Fibroblast of villous mesenchyme (primary cell): ENCODE data around the gene TNMD. TPM values are rescaled to one million over a fixed set of nuclear protein-coding genes. Genes with fewer than 3 reads are reported as not detected.

Experiments
- DNase-seq: peaks from one replicate; pipeline ENCODE4 v3.0.0-alpha.2; 2010; ENCODE audit warnings: low read depth
- H3K4me3 ChIP-seq: 2 replicates; pipeline ENCODE4 v1.5.1; 2011; ENCODE audit warnings: low read depth, mild to moderate bottlenecking, low read length
- CTCF ChIP-seq: IDR thresholded peaks from 2 replicates; pipeline ENCODE4 v1.5.1; 2012; ENCODE audit warnings: low read depth, mild to moderate bottlenecking, low read length; ENCODE audit not compliant: insufficient read depth
- total RNA-seq: library from RNA; depleted of rRNA; stranded (reverse); fragments of >200 nt; gene quantifications from 2 replicates; pipeline ENCODE4 v1.2.3, GENCODE V29; 2012

The TNMD gene
- total RNA-seq, 1 donor: not detected

GRCh38 chrX:100642290-100642689, 57.6 kb downstream of the TNMD start:
- DNase-seq: no peak
- no peak for TF ChIP-seq CTCF
- H3K4me3 ChIP-seq: no peak overlapping the region

GRCh38 chrX:100643212-100643611, 58.5 kb downstream of the TNMD start:
- H3K4me3 ChIP-seq: no peak overlapping the region
- no peak for DNase-seq
- no peak for TF ChIP-seq CTCF

GRCh38 chrX:100643956-100644860, 59.5 kb downstream of the TNMD start, which contains the start of gene SRPX2:
Gene SRPX2 (plus strand): TSS chrX:100644199. CDS start chrX:100646323, 2,124 bp downstream.
- peak within 1 kb of the TSS; percentile 74 for H3K4me3 ChIP-seq
- no peak for TF ChIP-seq CTCF
- peak; percentile 93 for DNase-seq

DNA sequence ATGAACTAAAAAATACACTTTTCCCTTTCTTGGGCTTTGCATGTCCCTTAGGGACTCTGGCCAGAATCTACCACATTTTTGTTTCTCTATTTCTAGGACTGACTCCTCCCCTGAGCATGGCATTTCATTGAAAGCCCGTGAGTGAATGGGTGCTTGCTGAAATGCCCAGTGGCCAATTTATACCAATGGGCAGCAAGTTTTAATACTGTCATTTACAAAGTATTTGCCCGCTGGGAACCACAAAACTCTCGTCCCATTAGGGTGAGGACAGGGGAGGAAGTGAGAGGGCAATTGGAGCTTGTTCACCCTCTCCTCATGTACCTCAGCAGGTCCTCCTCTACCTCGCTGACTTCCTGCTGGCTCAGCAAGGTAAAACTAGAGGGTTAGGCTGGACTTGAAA, 60.4 kb downstream of the TNMD start:
- no peak for TF ChIP-seq CTCF
- no peak for DNase-seq

GRCh38 chrX:100647095-100647494, 62.4 kb downstream of the TNMD start:
- peak overlapping the region; percentile 13 for H3K4me3 ChIP-seq
- peak; percentile 29 for TF ChIP-seq CTCF
- peak; percentile 88 for DNase-seq

More for the DNA sequence above, 60.4 kb downstream of the TNMD start:
- peak overlapping the region; percentile 74 for H3K4me3 ChIP-seq

DNA sequence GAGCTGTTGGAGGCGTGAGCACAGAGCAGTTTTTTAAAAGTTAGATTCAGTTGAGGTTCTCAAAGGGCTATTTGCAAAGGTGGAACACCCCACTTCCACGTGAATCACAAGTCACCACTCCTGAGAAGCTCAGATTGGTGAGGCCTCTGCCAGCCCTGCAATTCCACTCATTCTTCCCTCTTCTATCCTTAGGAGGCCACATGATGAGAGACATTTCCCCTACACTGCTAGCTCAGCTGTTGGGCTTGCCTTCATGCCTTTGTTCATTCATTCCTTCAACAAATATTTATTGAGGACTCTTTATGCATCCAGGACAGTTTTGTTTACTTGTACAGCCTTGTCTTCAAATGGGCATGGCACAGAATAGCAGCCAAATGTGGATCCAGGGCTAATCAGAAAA, 63.0 kb downstream of the TNMD start:
- DNase-seq: peak; percentile 27
- TF ChIP-seq CTCF: no peak

More for the DNA sequence above, 63.0 kb downstream of the TNMD start:
- peak overlapping the region; percentile 12 for H3K4me3 ChIP-seq
